Psoas muscle (tissue), 8 donors: Measurements from ENCODE around the gene PDX1. TPM values are rescaled to one million over a fixed set of nuclear protein-coding genes. Genes with fewer than 3 reads are reported as not detected.

Experiments used
- ATAC-seq, 4 donors: fragments of 200-7000 bp; cut with Tn5 transposase; one replicate each; pipeline ENCODE4 v1.9.1; 2020; ENCODE audit warnings: moderate library complexity in 3 of 4, mild to moderate bottlenecking in 2 of 4
- DNase-seq, 2 donors: peaks; one replicate each; pipeline ENCODE4 v3.0.0-alpha.2; 2020
- H3K27ac ChIP-seq: fragments of 200-600 bp; one replicate; pipeline ENCODE4 v1.8.0; 2022
- H3K27me3 ChIP-seq, 3 donors: fragments of 200-600 bp in 1 of 3; one replicate each; pipeline versions ENCODE4 v1.6.1 to v1.8.0; 2013 to 2022; ENCODE audit warnings: low read length in 2 of 3, mild to moderate bottlenecking in 2 of 3, moderate library complexity in 1 of 3; ENCODE audit not compliant: insufficient read depth in 3 of 3
- H3K36me3 ChIP-seq, 2 donors: fragments of 200-600 bp in 1 of 2; one replicate each; pipeline versions ENCODE4 v1.6.1 to v1.8.0; 2013 to 2022; ENCODE audit warnings: low read depth in 1 of 2, mild to moderate bottlenecking in 1 of 2, moderate library complexity in 1 of 2; ENCODE audit not compliant: insufficient read depth in 1 of 2
- H3K4me1 ChIP-seq: fragments of 200-600 bp; one replicate; pipeline ENCODE4 v1.8.0; 2022
- H3K4me3 ChIP-seq: fragments of 200-600 bp; one replicate; pipeline ENCODE4 v1.8.0; 2022; ENCODE audit warnings: mild to moderate bottlenecking
- H3K9me3 ChIP-seq: fragments of 200-600 bp; one replicate; pipeline ENCODE4 v1.8.0; 2022
- CTCF ChIP-seq: fragments of 200-600 bp; IDR thresholded peaks from one replicate; pipeline ENCODE4 v1.8.0; 2022; ENCODE audit warnings: antibody characterized with exemption
- WGBS, 3 donors: extraction: QIAGEN DNeasy Blood & Tissue Kit; methylation state at CpG; one replicate each; pipeline versions ENCODE4 v1.1.6 to v1.1.7; 2013; 5-methylcytosine and 5-hydroxymethylcytosine counted together
- intact Hi-C, 2 donors: fragments of 100-400 bp; cut with DNase I; formaldehyde crosslinking; loops; one replicate each; pipeline versions ENCODE4 v1.11.0 to v1.14.2; 2022
- polyA plus RNA-seq, 3 donors: library from polyadenylated mRNA; stranded (reverse); fragments of 200-250 nt; gene quantifications; one replicate each; pipeline ENCODE4 v1.2.3, GENCODE V29; 2013
- total RNA-seq, 4 donors: library from RNA; stranded (reverse); fragmentation: NEBNext Ultra II Directional in 2 of 4; extraction: Animal tissue kit (Norgen Biotek cat#: 25700) in 2 of 4; gene quantifications; one replicate each; pipeline versions ENCODE4 v1.2.1 to v1.2.4, GENCODE V29; 2021 to 2023
- donor health status: healthy with polysubstance abuse.
- donor health status: DM: no; HTN: no; CAD: no; lungs with moderate emphysema.
- donor health status: Bipolar disorder and iron deficiency.
- donor health status: healthy.
- donor health status: DM: yes; HTN: yes; CAD: no.
- donor health status: DM: no; HTN: no; CAD: no.
- donor health status: DM: no; HTN: no; CAD: no.
- donor health status: DM: yes; HTN: yes; CAD: no.

Gene PDX1
- total and polyA plus RNA-seq, 7 donors = not detected

DNA sequence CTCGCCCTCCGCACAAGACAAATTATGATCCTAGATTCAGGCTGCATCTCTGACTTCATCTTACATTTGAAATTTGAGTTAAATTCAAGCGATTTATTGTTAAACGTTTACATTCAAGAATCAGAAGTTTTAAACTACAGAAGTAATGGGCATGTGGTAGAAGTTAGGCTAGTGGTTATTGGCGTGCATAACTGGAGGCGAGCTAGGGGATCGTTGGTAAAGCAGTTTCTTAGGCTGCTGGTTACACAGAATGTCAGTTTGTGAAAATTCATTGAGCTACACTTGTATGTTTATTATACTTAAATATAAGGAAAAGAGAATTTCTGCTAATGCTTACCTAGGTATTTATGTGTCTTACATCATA lies 50.0 kb downstream of the PDX1 start:
- no peak for DNase-seq
- Histone ChIP-seq H3K9me3 (no peaks in the 10 kb centered on the region), H3K27me3 (peaks cover 6 to 90% (median 58%) of the 10 kb centered on the region in 3 donors), H3K36me3 (no peaks in the 10 kb centered on the region), H3K4me1 (peaks cover 8% of the 10 kb centered on the region), H3K4me3 (no peak overlapping the region), H3K27ac (no peak overlapping the region)
- no peak for ATAC-seq
- WGBS, 3 donors = 10 to 19% (median 17%) methylated on average over 7 of the region's 7 CpGs
- TF ChIP-seq CTCF = no peak
- intact Hi-C loops = no loop called here

DNA sequence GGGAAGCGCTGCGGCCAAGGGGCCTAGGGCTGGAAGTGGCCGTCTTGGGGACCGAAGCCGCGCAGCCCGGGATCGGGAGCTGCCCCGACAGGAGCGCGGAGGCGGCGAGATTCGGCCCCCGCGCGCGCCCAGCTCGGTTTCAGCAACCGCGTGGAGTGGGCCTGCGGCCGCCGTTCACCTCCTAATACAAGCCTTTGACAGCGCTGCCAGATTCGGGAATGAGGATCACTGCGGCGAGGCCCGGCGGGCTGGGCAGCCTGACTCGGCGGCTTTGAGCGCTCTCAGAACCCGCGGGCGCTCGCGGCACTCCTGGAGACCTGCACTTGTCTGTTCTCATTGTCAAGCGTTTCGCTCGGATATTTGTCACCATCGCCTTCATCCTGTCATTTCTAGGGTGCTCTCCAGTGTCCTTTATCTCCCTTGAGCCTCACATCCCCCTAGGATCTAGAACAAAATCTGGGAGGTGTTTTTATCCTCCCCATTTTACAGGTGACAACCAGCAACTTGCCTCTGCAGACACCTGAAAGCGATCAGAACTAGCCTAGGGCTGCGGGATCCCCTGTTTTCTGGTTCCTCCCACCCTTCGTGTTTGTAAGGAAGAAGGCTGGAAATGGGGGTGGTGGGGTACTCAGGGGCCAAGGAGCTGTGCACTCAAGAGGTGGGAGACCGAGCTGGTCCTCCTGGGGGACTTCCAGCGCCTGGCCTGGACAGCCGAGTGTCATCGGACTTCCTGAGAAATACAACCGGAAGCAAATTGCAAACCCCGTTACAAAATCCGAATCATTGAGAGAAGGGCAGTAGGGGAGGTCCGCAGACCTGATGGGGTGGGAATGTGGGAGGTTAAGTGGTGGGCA lies 50.8 kb downstream of the PDX1 start:
- intact Hi-C loops = no loop called here
- no peak for ATAC-seq
- Histone ChIP-seq H3K27me3 (peaks cover 6 to 90% (median 53%) of the 10 kb centered on the region in 3 donors), H3K36me3 (no peaks in the 10 kb centered on the region), H3K4me1 (peaks cover 8% of the 10 kb centered on the region), H3K4me3 (no peak overlapping the region), H3K27ac (no peak overlapping the region), H3K9me3 (no peaks in the 10 kb centered on the region)
- no peak for DNase-seq
- TF ChIP-seq CTCF = no peak
- WGBS, 3 donors = 6 to 10% (median 10%) methylated on average over 53 of the region's 53 CpGs

- WGBS, 3 donors = 53 to 56% (median 55%) methylated on average over 13 of the region's 13 CpGs
- Histone ChIP-seq H3K4me3 (no peak overlapping the region), H3K36me3 (no peaks in the 10 kb centered on the region), H3K27ac (no peak overlapping the region), H3K4me1 (peaks cover 8% of the 10 kb centered on the region), H3K27me3 (peaks cover 6 to 90% (median 50%) of the 10 kb centered on the region in 3 donors), H3K9me3 (no peaks in the 10 kb centered on the region)
- intact Hi-C loops = no loop called here
- ATAC-seq (no peak), DNase-seq (no peak)
- TF ChIP-seq CTCF = no peak
Measured at GRCh38 chr13:27971236-27971645, 51.4 kb downstream of the PDX1 start.

- H3K27me3 ChIP-seq = peaks cover 6 to 90% (median 44%) of the 10 kb centered on the region in 3 donors
- TF ChIP-seq CTCF = no peak
- peaks cover 8% of the 10 kb centered on the region for H3K4me1 ChIP-seq
- no peak overlapping the region for H3K27ac ChIP-seq
- 60 to 64% (median 62%) methylated on average over 7 of the region's 7 CpGs for WGBS, 3 donors
- DNase-seq (no peak), ATAC-seq (no peak)
- H3K9me3 ChIP-seq = no peaks in the 10 kb centered on the region
- H3K4me3 ChIP-seq = no peak overlapping the region
- H3K36me3 ChIP-seq = no peaks in the 10 kb centered on the region
- intact Hi-C loops = no loop called here
Measured at GRCh38 chr13:27971776-27972477, 52.1 kb downstream of the PDX1 start.
